ENCODE measurements around the gene MCM5.
"Not testable (repeated sequence)": the region's sequence is repeated elsewhere in the genome, so short reads cannot be mapped to it uniquely, and the experiment has no call there.

MCM5 gene

GRCh38 chr22:35379146-35379993 lies 20.6 kb upstream of the MCM5 start:
- no peak for DNase-seq (ENCODE audit: low read depth in 2 of 2)

GRCh38 chr22:35380013-35380412 lies 19.9 kb upstream of the MCM5 start:
- no peak for DNase-seq (ENCODE audit: low read depth in 2 of 2)

- no peak for DNase-seq (ENCODE audit: low read depth in 2 of 2)
Observed at GRCh38 chr22:35380537-35381423, 19.2 kb upstream of the MCM5 start, which contains the start of gene HMOX1. Gene HMOX1 (plus strand): TSS chr22:35381096. CDS start chr22:35381174, 78 bp downstream.

- no peak for DNase-seq (ENCODE audit: low read depth in 2 of 2)
Observed at GRCh38 chr22:35381424-35382009, 18.4 kb upstream of the MCM5 start.

- no peak for DNase-seq (ENCODE audit: low read depth in 2 of 2)
Observed at GRCh38 chr22:35383679-35384071, 16.3 kb upstream of the MCM5 start.

GRCh38 chr22:35384527-35384926 lies 15.4 kb upstream of the MCM5 start:
- DNase-seq (ENCODE audit: low read depth in 2 of 2) = no peak

GRCh38 chr22:35384975-35385588 lies 14.9 kb upstream of the MCM5 start:
- no peak for DNase-seq (ENCODE audit: low read depth in 2 of 2)

GRCh38 chr22:35386670-35387288 lies 13.2 kb upstream of the MCM5 start:
- no peak for DNase-seq (ENCODE audit: low read depth in 2 of 2)

GRCh38 chr22:35390933-35391332 lies 9.0 kb upstream of the MCM5 start:
- no peak for DNase-seq (ENCODE audit: low read depth in 2 of 2)

- DNase-seq (ENCODE audit: low read depth in 2 of 2) = no peak
Observed at GRCh38 chr22:35392357-35392756, 7.6 kb upstream of the MCM5 start.

GRCh38 chr22:35393116-35394010 lies 6.6 kb upstream of the MCM5 start:
- DNase-seq (ENCODE audit: low read depth in 2 of 2) = no peak

- no peak for DNase-seq (ENCODE audit: low read depth in 2 of 2)
Observed at GRCh38 chr22:35394011-35394312, 6.0 kb upstream of the MCM5 start.

GRCh38 chr22:35394810-35395563 lies 5.0 kb upstream of the MCM5 start:
- no peak for DNase-seq (ENCODE audit: low read depth in 2 of 2)

- not testable (repeated sequence) for DNase-seq (ENCODE audit: low read depth in 2 of 2)
Observed at GRCh38 chr22:35396622-35397021, 3.3 kb upstream of the MCM5 start.

- DNase-seq (ENCODE audit: low read depth in 2 of 2) = no peak
Observed at GRCh38 chr22:35397095-35397904, 2.6 kb upstream of the MCM5 start.

GRCh38 chr22:35398591-35398973 lies 1.4 kb upstream of the MCM5 start:
- DNase-seq (ENCODE audit: low read depth in 2 of 2) = no peak

- no peak for DNase-seq (ENCODE audit: low read depth in 2 of 2)
Observed at GRCh38 chr22:35399114-35399677, 744 bp upstream of the MCM5 start.

GRCh38 chr22:35400501-35400790 lies 506 bp downstream of the MCM5 start:
- DNase-seq (ENCODE audit: low read depth in 2 of 2) = no peak

GRCh38 chr22:35401863-35402262 lies 1.9 kb downstream of the MCM5 start:
- no peak for DNase-seq (ENCODE audit: low read depth in 2 of 2)

All from stimulated activated CD4-positive, alpha-beta T cell treated with anti-CD3 and anti-CD28 coated beads, Interleukin-1b, Interleukin-23, amount 100 ng/mL, for 1 hour (primary cell).